Effector CD4-positive, alpha-beta T cell (primary cell): Measurements from ENCODE around the gene VWC2.

ENCODE experiments used
- DNase-seq: peaks from one replicate; pipeline ENCODE4 v3.0.0-alpha.2; 2020

The VWC2 gene

GRCh38 chr7:49852619-49853462, 79.4 kb downstream of the VWC2 start:
- no peak for DNase-seq

GRCh38 chr7:49855281-49855980, 82.0 kb downstream of the VWC2 start:
- no peak for DNase-seq

GRCh38 chr7:49860293-49860692, 86.9 kb downstream of the VWC2 start:
- DNase-seq: no peak

- DNase-seq: no peak
Measured at GRCh38 chr7:49866076-49866735, 92.8 kb downstream of the VWC2 start.

- no peak for DNase-seq
Measured at GRCh38 chr7:49866910-49867309, 93.5 kb downstream of the VWC2 start.

- no peak for DNase-seq
Measured at GRCh38 chr7:49873420-49873819, 100.0 kb downstream of the VWC2 start.

- no peak for DNase-seq
Measured at GRCh38 chr7:49875336-49875735, 101.9 kb downstream of the VWC2 start.

- no peak for DNase-seq
Measured at GRCh38 chr7:49876202-49876601, 102.8 kb downstream of the VWC2 start.

- DNase-seq: no peak
Measured at GRCh38 chr7:49878089-49878488, 104.7 kb downstream of the VWC2 start.

GRCh38 chr7:49878627-49879026, 105.2 kb downstream of the VWC2 start:
- no peak for DNase-seq

- DNase-seq: no peak
Measured at GRCh38 chr7:49883933-49884332, 110.5 kb downstream of the VWC2 start.

GRCh38 chr7:49885593-49886285, 112.3 kb downstream of the VWC2 start:
- DNase-seq: no peak

- no peak for DNase-seq
Measured at GRCh38 chr7:49892481-49892880, 119.0 kb downstream of the VWC2 start.

- DNase-seq: no peak
Measured at GRCh38 chr7:49893131-49893530, 119.7 kb downstream of the VWC2 start.

GRCh38 chr7:49894543-49894942, 121.1 kb downstream of the VWC2 start:
- DNase-seq: no peak

- no peak for DNase-seq
Measured at GRCh38 chr7:49911909-49912308, 138.5 kb downstream of the VWC2 start.

- DNase-seq: no peak
Measured at GRCh38 chr7:49926720-49927119, 153.3 kb downstream of the VWC2 start.

GRCh38 chr7:49927631-49928030, 154.2 kb downstream of the VWC2 start:
- DNase-seq: no peak

GRCh38 chr7:49928787-49929186, 155.3 kb downstream of the VWC2 start:
- DNase-seq: no peak

GRCh38 chr7:49931627-49932026, 158.2 kb downstream of the VWC2 start:
- no peak for DNase-seq

GRCh38 chr7:49937608-49938007, 164.2 kb downstream of the VWC2 start:
- no peak for DNase-seq
